Activated naive CD8-positive, alpha-beta T cell treated with anti-CD3 and anti-CD28 coated beads, Interleukin-2, amount 10 ng/mL, durations not matched to agents 7 days and 5 days (primary cell): ENCODE data around the gene MTHFSD. TPM values are rescaled to one million over a fixed set of nuclear protein-coding genes. Genes with fewer than 3 reads are reported as not detected.
"Not testable (repeated sequence)": the region's sequence is repeated elsewhere in the genome, so short reads cannot be mapped to it uniquely, and the experiment has no call there.

ENCODE experiments used
- ATAC-seq: fragments of 150-1000 bp; cut with Tn5 transposase; one replicate; pipeline ENCODE4 v1.10.0; 2021; ENCODE audit warnings: low read depth, moderate library complexity
- POLR2A ChIA-PET: fragments of 350-600 bp; sonication (Branson Sonifier 250); formaldehyde crosslinking; loops from one replicate; lab custom pipeline; 2021; ENCODE audit warnings: antibody characterized with exemption; lab: Charles Lee
- DNase-seq: peaks from one replicate; pipeline ENCODE4 v3.0.0; 2021
- H3K27ac Mint-ChIP-seq: one replicate; pipeline ENCODE4 v1.8.0; 2022; ENCODE audit warnings: mild to moderate bottlenecking, mixed read lengths
- H3K27me3 Mint-ChIP-seq: one replicate; pipeline ENCODE4 v1.8.0; 2022; ENCODE audit warnings: mild to moderate bottlenecking, moderate library complexity, mixed read lengths
- H3K36me3 Mint-ChIP-seq: one replicate; pipeline ENCODE4 v1.8.0; 2021; ENCODE audit warnings: mild to moderate bottlenecking, mixed read lengths
- H3K4me1 Mint-ChIP-seq: one replicate; pipeline ENCODE4 v1.8.0; 2021; ENCODE audit warnings: mixed read lengths
- H3K4me3 Mint-ChIP-seq: one replicate; pipeline ENCODE4 v1.8.0; 2022; ENCODE audit warnings: mild to moderate bottlenecking, moderate library complexity, mixed read lengths
- H3K9me3 Mint-ChIP-seq: one replicate; pipeline ENCODE4 v1.8.0; 2021; ENCODE audit warnings: mixed read lengths
- total RNA-seq, 2 experiments: library from RNA; stranded (reverse); gene quantifications; one replicate each; pipeline ENCODE4 v1.2.3, GENCODE V29; 2021

MTHFSD gene
- total RNA-seq, 2 experiments from 2014 or later, result 33.2 to 34.6 TPM

GRCh38 chr16:86590501-86591144, 35.6 kb upstream of the MTHFSD start:
- POLR2A ChIA-PET, result no interaction called here

GRCh38 chr16:86587955-86588354, 32.9 kb upstream of the MTHFSD start:
- DNase-seq, H3K4me3 Mint-ChIP-seq, H3K4me1 Mint-ChIP-seq, POLR2A ChIA-PET, H3K9me3 Mint-ChIP-seq, H3K27ac Mint-ChIP-seq, H3K36me3 Mint-ChIP-seq, ATAC-seq: not testable (repeated sequence)
- peaks cover 19% of the 10 kb centered on the region for H3K27me3 Mint-ChIP-seq

More at GRCh38 chr16:86590501-86591144, 35.6 kb upstream of the MTHFSD start:
- DNase-seq, result no peak
- Mint-ChIP-seq H3K36me3 (no peaks in the 10 kb centered on the region), H3K4me1 (peaks cover 1% of the 10 kb centered on the region), H3K27ac (no peak overlapping the region), H3K4me3 (no peak overlapping the region), H3K9me3 (no peaks in the 10 kb centered on the region), H3K27me3 (peaks cover 34% of the 10 kb centered on the region)
- ATAC-seq, result no peak

GRCh38 chr16:86587487-86587886, 32.5 kb upstream of the MTHFSD start:
- DNase-seq (no peak), ATAC-seq (no peak)
- H3K4me3 Mint-ChIP-seq, result no peak overlapping the region
- H3K4me1 Mint-ChIP-seq, result no peaks in the 10 kb centered on the region
- no peaks in the 10 kb centered on the region for H3K36me3 Mint-ChIP-seq
- H3K27me3 Mint-ChIP-seq, result peaks cover 17% of the 10 kb centered on the region
- no peak overlapping the region for H3K27ac Mint-ChIP-seq
- no peaks in the 10 kb centered on the region for H3K9me3 Mint-ChIP-seq
- POLR2A ChIA-PET, result no interaction called here

- POLR2A ChIA-PET, result no interaction called here
These were observed 31.0 kb upstream of the MTHFSD start for GRCh38 chr16:86585821-86586611.

GRCh38 chr16:86584726-86585721, 30.0 kb upstream of the MTHFSD start:
- DNase-seq (no peak), ATAC-seq (no peak)
- POLR2A ChIA-PET, result no interaction called here
- H3K9me3 Mint-ChIP-seq, result no peaks in the 10 kb centered on the region
- H3K4me1 Mint-ChIP-seq, result no peaks in the 10 kb centered on the region
- H3K27me3 Mint-ChIP-seq, result peaks cover 17% of the 10 kb centered on the region
- no peak overlapping the region for H3K27ac Mint-ChIP-seq
- H3K36me3 Mint-ChIP-seq, result no peaks in the 10 kb centered on the region
- H3K4me3 Mint-ChIP-seq, result no peak overlapping the region

More at GRCh38 chr16:86585821-86586611, 31.0 kb upstream of the MTHFSD start:
- no peaks in the 10 kb centered on the region for H3K4me1 Mint-ChIP-seq
- peaks cover 12% of the 10 kb centered on the region for H3K27me3 Mint-ChIP-seq
- DNase-seq (no peak), ATAC-seq (no peak)
- H3K4me3 Mint-ChIP-seq, result no peak overlapping the region
- no peaks in the 10 kb centered on the region for H3K9me3 Mint-ChIP-seq
- no peak overlapping the region for H3K27ac Mint-ChIP-seq
- no peaks in the 10 kb centered on the region for H3K36me3 Mint-ChIP-seq

- Mint-ChIP-seq H3K4me3 (no peak overlapping the region), H3K36me3 (no peaks in the 10 kb centered on the region), H3K27me3 (peaks cover 24% of the 10 kb centered on the region), H3K27ac (no peak overlapping the region), H3K4me1 (no peaks in the 10 kb centered on the region), H3K9me3 (no peaks in the 10 kb centered on the region)
- no peak for DNase-seq
- POLR2A ChIA-PET, result no interaction called here
- ATAC-seq, result no peak
These were observed 29.1 kb upstream of the MTHFSD start for GRCh38 chr16:86584071-86584685.

- H3K27me3 Mint-ChIP-seq, result peaks cover 44% of the 10 kb centered on the region
- ATAC-seq, result no peak
- H3K4me1 Mint-ChIP-seq, result no peaks in the 10 kb centered on the region
- H3K9me3 Mint-ChIP-seq, result no peaks in the 10 kb centered on the region
- H3K27ac Mint-ChIP-seq, result no peak overlapping the region
- POLR2A ChIA-PET, result no interaction called here
- no peak overlapping the region for H3K4me3 Mint-ChIP-seq
- no peak for DNase-seq
- no peaks in the 10 kb centered on the region for H3K36me3 Mint-ChIP-seq
These were observed 26.4 kb upstream of the MTHFSD start for GRCh38 chr16:86581458-86581857.

GRCh38 chr16:86580791-86581170, 25.7 kb upstream of the MTHFSD start:
- no peak for ATAC-seq
- POLR2A ChIA-PET, result no interaction called here
- Mint-ChIP-seq H3K4me3 (no peak overlapping the region), H3K36me3 (no peaks in the 10 kb centered on the region), H3K27ac (no peak overlapping the region), H3K9me3 (no peaks in the 10 kb centered on the region), H3K27me3 (peaks cover 51% of the 10 kb centered on the region), H3K4me1 (peaks cover 4% of the 10 kb centered on the region)
- no peak for DNase-seq

- Mint-ChIP-seq H3K9me3 (no peaks in the 10 kb centered on the region), H3K27ac (no peak overlapping the region), H3K36me3 (no peaks in the 10 kb centered on the region), H3K4me1 (peaks cover 4% of the 10 kb centered on the region), H3K27me3 (peaks cover 57% of the 10 kb centered on the region), H3K4me3 (no peak overlapping the region)
- DNase-seq, result no peak
- POLR2A ChIA-PET, result no interaction called here
- ATAC-seq, result no peak
These were observed 25.2 kb upstream of the MTHFSD start for GRCh38 chr16:86580063-86580790.

- ATAC-seq (no peak), DNase-seq (no peak)
- H3K36me3 Mint-ChIP-seq, result no peaks in the 10 kb centered on the region
- H3K27ac Mint-ChIP-seq, result no peak overlapping the region
- peaks cover 63% of the 10 kb centered on the region for H3K27me3 Mint-ChIP-seq
- peaks cover 4% of the 10 kb centered on the region for H3K4me1 Mint-ChIP-seq
- POLR2A ChIA-PET, result no interaction called here
- H3K9me3 Mint-ChIP-seq, result no peaks in the 10 kb centered on the region
- no peak overlapping the region for H3K4me3 Mint-ChIP-seq
These were observed 24.4 kb upstream of the MTHFSD start for GRCh38 chr16:86579268-86580062.

GRCh38 chr16:86578611-86579267, 23.7 kb upstream of the MTHFSD start:
- no peaks in the 10 kb centered on the region for H3K9me3 Mint-ChIP-seq
- H3K36me3 Mint-ChIP-seq, result no peaks in the 10 kb centered on the region
- no peak for ATAC-seq
- peaks cover 4% of the 10 kb centered on the region for H3K4me1 Mint-ChIP-seq
- H3K27me3 Mint-ChIP-seq, result peaks cover 69% of the 10 kb centered on the region
- no peak overlapping the region for H3K4me3 Mint-ChIP-seq
- POLR2A ChIA-PET, result no interaction called here
- DNase-seq, result no peak
- no peak overlapping the region for H3K27ac Mint-ChIP-seq
